ENCODE results near the gene GALM. TPM values are rescaled to one million over a fixed set of nuclear protein-coding genes. Genes with fewer than 3 reads are reported as not detected.

The GALM gene
- total and polyA plus RNA-seq, 4 experiments from 2014 or later: 35.5 to 60.4 (median 43.5) TPM

DNA sequence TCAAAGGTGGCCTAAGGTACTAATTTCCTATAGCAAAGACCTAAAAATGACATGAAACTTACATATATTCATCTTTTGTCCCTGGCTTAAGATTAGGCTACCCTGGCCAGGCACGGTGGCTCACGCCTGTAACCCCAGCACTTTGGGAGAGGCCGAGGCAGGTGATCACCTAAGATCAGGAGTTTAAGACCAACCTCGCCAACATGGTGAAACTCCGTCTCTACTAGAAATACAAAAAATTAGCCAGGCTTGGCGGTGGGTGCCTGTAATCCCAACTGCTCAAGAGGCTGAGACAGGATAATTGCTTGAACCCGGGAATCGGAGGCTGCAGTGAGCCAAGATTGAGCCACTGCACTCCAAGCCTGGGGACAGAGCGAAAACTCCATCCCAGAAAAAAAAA, 79.4 kb downstream of the GALM start:
- H3K27me3 ChIP-seq (ENCODE audit: insufficient read depth, low read length): no peaks in the 10 kb centered on the region
- intact Hi-C loops (cut with micrococcal nuclease): no loop called here
- Mint-ChIP-seq H3K27ac (peak overlapping the region in 6 of 7 donors; percentile 9 to 99 (median 66)), H3K9me3 (peaks cover 0 to 13% (median 0%) of the 10 kb centered on the region in 8 donors), H3K27me3 (no peaks in the 10 kb centered on the region), H3K36me3 (peaks cover 65 to 91% of the 10 kb centered on the region in 2 donors), H3K4me1 (peaks cover 55 to 95% (median 66%) of the 10 kb centered on the region in 4 donors), H3K4me3 (peak overlapping the region in 4 of 8 donors; percentile 18 to 99 (median 46))
- POLR2A ChIA-PET (ENCODE audit: partially characterized antibody): interaction anchor here (0.6 to 8.0 kb wide), 7 partner anchors 11 to 168 kb away, joined by 3 to 327 read pairs (median 12); partner anchors contain the start of genes GALM and HNRNPLL
- no peak overlapping the region for H3K4me3 ChIP-seq (ENCODE audit: low read length in 2 of 2)
- no peaks in the 10 kb centered on the region for H3K9me3 ChIP-seq (ENCODE audit: control insufficient read depth in 1 of 2, low read length in 2 of 2)
- peaks cover 92% of the 10 kb centered on the region for H3K4me1 ChIP-seq (ENCODE audit: insufficient read depth, low read length)
- H3K27ac ChIP-seq (ENCODE audit: low read depth, low read length): peak overlapping the region; percentile 13
- no peak for DNase-seq
- CTCF ChIA-PET (ENCODE audit: partially characterized antibody): interaction anchor here (1.9 to 8.7 kb wide), 3 partner anchors 10 to 206 kb away, joined by 9 to 96 read pairs (median 27); no protein-coding TSS in a partner anchor
- peaks cover 73% of the 10 kb centered on the region for H3K36me3 ChIP-seq (ENCODE audit: insufficient read depth, low read length)

DNA sequence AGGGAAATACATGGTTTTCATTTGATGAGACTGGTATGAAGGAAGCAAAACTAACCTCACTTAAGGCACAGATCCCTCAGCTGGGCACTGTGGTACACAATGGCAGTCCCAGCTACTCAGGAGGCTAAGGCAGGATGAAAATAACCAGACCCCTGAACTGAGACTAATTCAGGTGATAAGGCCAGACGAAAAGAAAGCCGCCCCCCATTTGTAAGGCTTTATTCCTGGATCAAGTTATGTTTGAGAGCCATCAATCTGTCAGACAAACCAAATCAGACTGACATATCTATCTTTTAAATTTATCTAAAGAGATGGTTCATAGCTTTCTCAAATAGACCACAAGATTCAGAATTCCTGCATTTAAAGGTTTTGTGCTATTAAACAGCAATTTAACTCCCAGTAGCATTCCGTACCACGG, 81.1 kb downstream of the GALM start:
- peaks cover 55 to 96% (median 65%) of the 10 kb centered on the region in 4 donors for H3K4me1 Mint-ChIP-seq
- H3K27me3 Mint-ChIP-seq: peaks cover 0 to 3% of the 10 kb centered on the region in 2 donors
- H3K4me3 ChIP-seq (ENCODE audit: low read length in 2 of 2): peak overlapping the region in 1 of 2 donors; percentile 3
- intact Hi-C loops (cut with micrococcal nuclease): no loop called here
- ChIA-PET POLR2A (ENCODE audit: partially characterized antibody) (interaction anchor here (0.7 to 8.0 kb wide), 12 partner anchors 6 to 210 kb away, joined by 3 to 327 read pairs (median 6); partner anchors contain the start of genes GALM and HNRNPLL), CTCF (ENCODE audit: partially characterized antibody) (interaction anchor here (1.2 to 8.7 kb wide), 5 partner anchors 42 to 483 kb away, joined by 3 to 96 read pairs (median 5); no protein-coding TSS in a partner anchor)
- no peaks in the 10 kb centered on the region for H3K27me3 ChIP-seq (ENCODE audit: insufficient read depth, low read length)
- peak overlapping the region; percentile 59 to 100 (median 99) for H3K4me3 Mint-ChIP-seq
- DNase-seq: no peak
- peaks cover 73 to 92% of the 10 kb centered on the region in 2 donors for H3K36me3 Mint-ChIP-seq
- H3K4me1 ChIP-seq (ENCODE audit: insufficient read depth, low read length): peaks cover 82% of the 10 kb centered on the region
- peaks cover 0 to 22% (median 1%) of the 10 kb centered on the region in 8 donors for H3K9me3 Mint-ChIP-seq
- peak overlapping the region; percentile 80 to 99 (median 91) for H3K27ac Mint-ChIP-seq
- H3K9me3 ChIP-seq (ENCODE audit: control insufficient read depth in 1 of 2, low read length in 2 of 2): no peaks in the 10 kb centered on the region
- peaks cover 67% of the 10 kb centered on the region for H3K36me3 ChIP-seq (ENCODE audit: insufficient read depth, low read length)
- H3K27ac ChIP-seq (ENCODE audit: low read depth, low read length): peak overlapping the region; percentile 93

DNA sequence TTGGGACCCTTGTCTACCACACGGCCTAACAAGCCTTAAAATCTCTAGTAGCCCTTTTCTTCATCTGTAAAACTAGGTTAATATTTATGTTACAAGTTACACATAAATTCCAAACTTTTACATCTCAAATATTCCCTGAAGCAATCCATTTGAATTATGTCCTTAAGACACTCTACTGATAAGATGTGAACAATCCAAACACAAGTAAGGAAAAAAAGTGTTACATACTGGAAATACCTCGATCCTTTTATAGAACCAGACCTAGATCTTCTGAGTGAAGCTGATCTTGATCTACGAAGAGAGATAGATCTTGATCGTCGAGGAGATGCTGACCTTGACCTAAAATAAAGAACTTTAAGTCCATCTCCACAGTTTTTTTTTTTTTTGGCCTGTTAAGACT, 81.9 kb downstream of the GALM start:
- peaks cover 67% of the 10 kb centered on the region for H3K36me3 ChIP-seq (ENCODE audit: insufficient read depth, low read length)
- H3K27me3 ChIP-seq (ENCODE audit: insufficient read depth, low read length): no peaks in the 10 kb centered on the region
- H3K36me3 Mint-ChIP-seq: peaks cover 70 to 85% of the 10 kb centered on the region in 2 donors
- no peaks in the 10 kb centered on the region for H3K9me3 ChIP-seq (ENCODE audit: control insufficient read depth in 1 of 2, low read length in 2 of 2)
- peak overlapping the region; percentile 93 for H3K27ac ChIP-seq (ENCODE audit: low read depth, low read length)
- peaks cover 0 to 3% of the 10 kb centered on the region in 2 donors for H3K27me3 Mint-ChIP-seq
- intact Hi-C loops (cut with micrococcal nuclease): no loop called here
- peaks cover 0 to 22% (median 1%) of the 10 kb centered on the region in 8 donors for H3K9me3 Mint-ChIP-seq
- peak overlapping the region; percentile 86 to 99 (median 96) for H3K27ac Mint-ChIP-seq
- H3K4me3 Mint-ChIP-seq: peak overlapping the region; percentile 98 to 100 (median 100)
- DNase-seq: no peak
- H3K4me3 ChIP-seq (ENCODE audit: low read length in 2 of 2): peak overlapping the region in 1 of 2 donors; percentile 3
- H3K4me1 Mint-ChIP-seq: peaks cover 58 to 93% (median 68%) of the 10 kb centered on the region in 4 donors
- peaks cover 78% of the 10 kb centered on the region for H3K4me1 ChIP-seq (ENCODE audit: insufficient read depth, low read length)
- ChIA-PET CTCF (ENCODE audit: partially characterized antibody) (interaction anchor here (1.0 to 4.4 kb wide), 4 partner anchors 149 to 166 kb away, joined by 3 to 27 read pairs (median 4); no protein-coding TSS in a partner anchor), POLR2A (ENCODE audit: partially characterized antibody) (interaction anchor here (0.6 to 8.0 kb wide), 13 partner anchors 7 to 389 kb away, joined by 3 to 327 read pairs (median 4); partner anchors contain the start of genes GALM, GEMIN6 and HNRNPLL)

DNA sequence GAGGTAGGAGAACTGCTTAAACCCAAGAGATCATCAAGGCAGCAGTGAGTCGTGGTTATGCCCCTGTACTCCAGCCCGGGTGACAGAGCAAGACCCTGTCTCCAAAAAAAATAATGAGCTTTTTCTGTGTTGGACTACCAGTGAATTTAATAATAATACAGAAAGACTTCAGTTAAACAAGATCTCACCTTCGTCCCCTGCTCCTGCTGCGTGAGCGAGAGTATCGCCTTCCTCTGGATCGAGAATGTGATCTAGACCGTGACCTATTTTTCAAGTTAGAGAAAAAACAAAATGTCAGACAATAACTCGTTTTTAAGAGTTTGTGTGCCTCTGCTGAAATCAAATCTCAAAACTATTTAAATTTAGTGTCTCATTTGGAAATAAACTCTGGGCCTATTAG, 82.5 kb downstream of the GALM start:
- Histone ChIP-seq H3K36me3 (ENCODE audit: insufficient read depth, low read length) (peaks cover 64% of the 10 kb centered on the region), H3K4me3 (ENCODE audit: low read length in 2 of 2) (peak overlapping the region in 1 of 2 donors; percentile 3), H3K9me3 (ENCODE audit: control insufficient read depth in 1 of 2, low read length in 2 of 2) (no peaks in the 10 kb centered on the region), H3K4me1 (ENCODE audit: insufficient read depth, low read length) (peaks cover 75% of the 10 kb centered on the region), H3K27me3 (ENCODE audit: insufficient read depth, low read length) (no peaks in the 10 kb centered on the region), H3K27ac (ENCODE audit: low read depth, low read length) (peak overlapping the region; percentile 93)
- CTCF ChIA-PET (ENCODE audit: partially characterized antibody): interaction anchor here (0.6 to 4.4 kb wide), 6 partner anchors 22 to 167 kb away, joined by 3 to 27 read pairs (median 4); no protein-coding TSS in a partner anchor
- DNase-seq: no peak
- Mint-ChIP-seq H3K4me3 (peak overlapping the region; percentile 98 to 100 (median 100)), H3K36me3 (peaks cover 69 to 81% of the 10 kb centered on the region in 2 donors), H3K27me3 (peaks cover 0 to 3% of the 10 kb centered on the region in 2 donors), H3K9me3 (peaks cover 0 to 22% (median 1%) of the 10 kb centered on the region in 8 donors), H3K4me1 (peaks cover 58 to 90% (median 67%) of the 10 kb centered on the region in 4 donors), H3K27ac (peak overlapping the region; percentile 86 to 99 (median 96))
- POLR2A ChIA-PET (ENCODE audit: partially characterized antibody): interaction anchor here (0.6 to 8.0 kb wide), 12 partner anchors 7 to 389 kb away, joined by 3 to 327 read pairs (median 4); partner anchors contain the start of genes GALM, GEMIN6 and HNRNPLL
- intact Hi-C loops (cut with micrococcal nuclease): no loop called here

DNA sequence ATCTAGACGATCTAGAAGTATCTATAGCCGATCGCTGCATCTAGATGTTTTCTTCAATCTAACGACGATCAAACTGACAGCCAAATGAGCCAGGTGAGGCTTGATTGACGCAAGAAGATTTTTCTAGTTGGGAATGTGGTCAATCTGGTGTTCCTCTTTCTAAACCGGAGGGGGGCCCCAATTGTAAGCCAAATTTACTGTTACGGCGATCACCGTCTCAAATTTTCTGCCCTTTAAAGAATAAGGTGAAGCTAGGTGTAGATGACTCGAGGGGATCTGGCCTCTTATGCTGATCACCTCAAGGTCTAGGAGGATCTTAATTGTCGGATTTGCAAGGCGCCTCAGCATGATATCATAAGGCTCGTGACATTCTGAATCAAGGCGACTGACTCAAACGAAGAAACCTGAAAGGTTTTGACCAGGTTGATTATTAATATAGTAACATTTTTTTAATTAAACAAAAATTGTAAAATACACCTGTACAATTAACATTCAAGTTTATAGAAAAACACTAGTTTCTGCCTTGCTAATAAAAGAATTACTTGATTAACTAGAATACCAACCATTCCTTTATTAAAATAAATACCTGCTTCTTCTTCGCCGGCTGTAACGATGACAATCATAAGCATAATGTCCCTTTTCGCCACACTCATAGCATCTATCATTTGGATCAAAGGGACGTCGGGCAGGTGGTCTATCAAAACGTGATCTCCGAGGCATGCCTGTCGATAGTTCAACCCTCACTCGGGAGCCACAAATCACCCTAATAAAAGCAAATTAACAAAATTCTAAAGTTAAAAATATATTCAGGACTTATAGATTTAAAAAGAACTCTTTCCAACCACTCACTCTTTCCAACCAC, 83.3 kb downstream of the GALM start:
- Mint-ChIP-seq H3K4me1 (peaks cover 53 to 88% (median 65%) of the 10 kb centered on the region in 4 donors), H3K27me3 (peaks cover 0 to 3% of the 10 kb centered on the region in 2 donors), H3K36me3 (peaks cover 61 to 75% of the 10 kb centered on the region in 2 donors), H3K4me3 (peak overlapping the region; percentile 98 to 100 (median 100)), H3K9me3 (peaks cover 0 to 22% (median 1%) of the 10 kb centered on the region in 8 donors), H3K27ac (peak overlapping the region; percentile 86 to 100 (median 96))
- DNase-seq: peak in 2 of 5 donors; percentile 33 to 63
- Histone ChIP-seq H3K27me3 (ENCODE audit: insufficient read depth, low read length) (no peaks in the 10 kb centered on the region), H3K9me3 (ENCODE audit: control insufficient read depth in 1 of 2, low read length in 2 of 2) (no peaks in the 10 kb centered on the region), H3K4me1 (ENCODE audit: insufficient read depth, low read length) (peaks cover 74% of the 10 kb centered on the region), H3K36me3 (ENCODE audit: insufficient read depth, low read length) (peaks cover 56% of the 10 kb centered on the region), H3K27ac (ENCODE audit: low read depth, low read length) (peak overlapping the region; percentile 93), H3K4me3 (ENCODE audit: low read length in 2 of 2) (peak overlapping the region; percentile 96 to 98)
- CTCF ChIA-PET (ENCODE audit: partially characterized antibody): interaction anchor here (1.0 to 4.4 kb wide), 7 partner anchors 8 to 195 kb away, joined by 3 to 27 read pairs (median 3); no protein-coding TSS in a partner anchor
- POLR2A ChIA-PET (ENCODE audit: partially characterized antibody): interaction anchor here (0.7 to 8.0 kb wide), 15 partner anchors 8 to 204 kb away, joined by 3 to 327 read pairs (median 4); partner anchors contain the start of genes GALM, GEMIN6 and HNRNPLL
- intact Hi-C loops (cut with micrococcal nuclease): no loop called here

DNA sequence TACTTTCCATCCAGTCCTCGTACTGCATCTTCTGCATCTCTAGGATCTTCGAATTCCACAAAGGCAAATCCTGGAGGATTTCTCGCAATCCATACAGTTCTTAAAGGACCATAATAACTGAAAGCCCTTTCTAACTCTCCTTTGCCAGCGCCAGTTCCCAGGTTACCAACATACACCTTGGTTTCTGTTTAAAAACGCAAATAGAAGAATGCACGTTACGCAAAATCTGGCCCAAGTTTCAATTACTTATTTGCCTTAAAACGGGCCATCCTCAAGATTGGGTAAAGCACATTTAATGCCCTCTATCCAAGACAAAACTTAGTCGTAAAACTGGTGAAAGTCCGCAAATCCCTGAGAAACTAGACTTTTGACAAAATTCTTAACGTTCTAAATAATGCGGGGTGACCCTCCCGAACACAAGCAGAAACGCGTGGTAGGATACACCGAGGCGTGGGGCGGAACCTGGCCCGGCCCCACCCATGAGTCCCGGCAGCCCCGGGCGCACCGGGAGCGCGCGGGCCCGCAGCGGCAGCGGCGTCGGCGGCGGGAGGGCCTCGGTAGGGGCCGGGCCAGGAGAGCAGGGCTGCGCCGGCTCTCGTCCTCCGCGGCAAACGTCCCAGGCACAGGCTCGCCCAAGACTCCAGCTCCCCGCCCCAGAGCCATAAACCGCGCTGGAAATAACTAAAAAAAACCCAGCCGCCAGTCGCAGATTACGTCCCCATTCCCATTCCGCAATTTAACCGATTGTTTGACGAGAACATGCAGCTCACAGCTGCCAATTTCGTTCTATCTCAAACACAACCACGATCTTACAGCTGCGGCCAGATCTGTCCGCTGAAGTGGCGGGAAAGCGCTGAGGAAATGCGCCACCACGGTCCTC, 84.3 kb downstream of the GALM start:
- intact Hi-C loops (cut with micrococcal nuclease): loop anchor here (2.0 to 10.0 kb wide), 2 partner anchors 375 to 1783 kb away; partner anchors contain the start of genes SOS1 and STRN
- Histone ChIP-seq H3K27me3 (ENCODE audit: insufficient read depth, low read length) (no peaks in the 10 kb centered on the region), H3K4me3 (ENCODE audit: low read length in 2 of 2) (peak overlapping the region; percentile 96 to 98), H3K27ac (ENCODE audit: low read depth, low read length) (peak overlapping the region; percentile 93), H3K9me3 (ENCODE audit: control insufficient read depth in 1 of 2, low read length in 2 of 2) (no peaks in the 10 kb centered on the region), H3K36me3 (ENCODE audit: insufficient read depth, low read length) (peaks cover 46% of the 10 kb centered on the region), H3K4me1 (ENCODE audit: insufficient read depth, low read length) (peaks cover 64% of the 10 kb centered on the region)
- peak in 3 of 5 donors; percentile 51 to 60 (median 52) for DNase-seq
- ChIA-PET POLR2A (ENCODE audit: partially characterized antibody) (interaction anchor here (0.7 to 8.0 kb wide), 54 partner anchors 9 to 1784 kb away, joined by 3 to 327 read pairs (median 8); partner anchors contain the start of genes ATL2, DHX57, GALM and GEMIN6), CTCF (ENCODE audit: partially characterized antibody) (interaction anchor here (0.6 to 2.8 kb wide), 7 partner anchors 9 to 196 kb away, joined by 3 to 16 read pairs (median 4); no protein-coding TSS in a partner anchor)
- Mint-ChIP-seq H3K36me3 (peaks cover 57 to 64% of the 10 kb centered on the region in 2 donors), H3K4me1 (peaks cover 48 to 78% (median 56%) of the 10 kb centered on the region in 4 donors), H3K27ac (peak overlapping the region; percentile 99 to 100 (median 100)), H3K27me3 (peaks cover 0 to 3% of the 10 kb centered on the region in 2 donors), H3K9me3 (peaks cover 0 to 22% (median 1%) of the 10 kb centered on the region in 8 donors), H3K4me3 (peak overlapping the region; percentile 98 to 100 (median 100))
